ENCODE measurements around the gene MYCN. TPM values are rescaled to one million over a fixed set of nuclear protein-coding genes. Genes with fewer than 3 reads are reported as not detected.
"Not testable (repeated sequence)": the region's sequence is repeated elsewhere in the genome, so short reads cannot be mapped to it uniquely, and the experiment has no call there.

MYCN gene
- not detected for polyA plus RNA-seq (2013, experiment 1 of 2; ENCODE audit: insufficient read length)
- 0.32 TPM for polyA plus RNA-seq (2013, experiment 2 of 2; ENCODE audit: insufficient read length)

GRCh38 chr2:15939854-15940660 lies at the start of gene MYCN:
Gene MYCN (plus strand): TSS chr2:15940550. CDS start chr2:15942065, 1,515 bp downstream.
- peak; percentile 47 for DNase-seq

GRCh38 chr2:15890936-15891905 lies 49.1 kb upstream of the MYCN start:
- no peak for DNase-seq

- no peak for DNase-seq
These were observed 48.0 kb upstream of the MYCN start for GRCh38 chr2:15892151-15892880.

- DNase-seq = no peak
These were observed 47.3 kb upstream of the MYCN start for GRCh38 chr2:15893085-15893484.

GRCh38 chr2:15893689-15894480 lies 46.5 kb upstream of the MYCN start:
- no peak for DNase-seq

- no peak for DNase-seq
These were observed 45.7 kb upstream of the MYCN start for GRCh38 chr2:15894481-15895144.

GRCh38 chr2:15895615-15896469 lies 44.5 kb upstream of the MYCN start:
- DNase-seq = no peak

- no peak for DNase-seq
These were observed 43.5 kb upstream of the MYCN start for GRCh38 chr2:15896859-15897258.

- no peak for DNase-seq
These were observed 42.8 kb upstream of the MYCN start for GRCh38 chr2:15897431-15898098.

GRCh38 chr2:15899327-15899612 lies 41.1 kb upstream of the MYCN start:
- DNase-seq = no peak

- DNase-seq = no peak
These were observed 40.4 kb upstream of the MYCN start for GRCh38 chr2:15899751-15900493.

- DNase-seq = no peak
These were observed 39.1 kb upstream of the MYCN start for GRCh38 chr2:15901095-15901807.

GRCh38 chr2:15901808-15902130 lies 38.6 kb upstream of the MYCN start:
- no peak for DNase-seq

GRCh38 chr2:15903910-15904309 lies 36.4 kb upstream of the MYCN start:
- not testable (repeated sequence) for DNase-seq

- DNase-seq = no peak
These were observed 35.1 kb upstream of the MYCN start for GRCh38 chr2:15905267-15905645.

- no peak for DNase-seq
These were observed 34.3 kb upstream of the MYCN start for GRCh38 chr2:15905986-15906491.

GRCh38 chr2:15906778-15907177 lies 33.6 kb upstream of the MYCN start:
- DNase-seq = no peak
